HUES64 (cell line): Measurements from ENCODE around the gene BMP8A.
"Not testable (repeated sequence)": the region's sequence is repeated elsewhere in the genome, so short reads cannot be mapped to it uniquely, and the experiment has no call there.

Source experiments
- H3K27ac ChIP-seq: 2 replicates; pipeline ENCODE4 v1.7.0; 2013; ENCODE audit warnings: low read depth, low read length, inconsistent platforms
- H3K27me3 ChIP-seq: 2 replicates; pipeline ENCODE4 v1.6.1; 2013; ENCODE audit warnings: mild to moderate bottlenecking, low read length; ENCODE audit not compliant: insufficient read depth
- H3K36me3 ChIP-seq: 2 replicates; pipeline ENCODE4 v1.6.1; 2013; ENCODE audit warnings: mild to moderate bottlenecking, low read length; ENCODE audit not compliant: insufficient read depth
- H3K4me1 ChIP-seq: 2 replicates; pipeline ENCODE4 v1.6.1; 2013; ENCODE audit warnings: mild to moderate bottlenecking, low read length, moderate library complexity; ENCODE audit not compliant: insufficient read depth
- H3K4me3 ChIP-seq: 2 replicates; pipeline ENCODE4 v1.5.1; 2013; ENCODE audit warnings: mild to moderate bottlenecking, low read length, moderate library complexity
- H3K9ac ChIP-seq: 2 replicates; pipeline ENCODE4 v1.6.1; 2013; ENCODE audit warnings: mild to moderate bottlenecking, low read depth, low read length
- H3K9me3 ChIP-seq: 2 replicates; pipeline ENCODE4 v1.6.1; 2013; ENCODE audit warnings: low read depth, low read length; ENCODE audit not compliant: insufficient read depth
- WGBS: fragments of 150-250, 120-280 bp; methylation state at CpG from one replicate; pipeline ENCODE4 v1.1.7; 2013; ENCODE audit warnings: missing lambda C conversion rate; 5-methylcytosine and 5-hydroxymethylcytosine counted together

Gene BMP8A

GRCh38 chr1:39496520-39496919 is 5.1 kb downstream of the BMP8A start:
- not testable (repeated sequence) for H3K9me3 ChIP-seq, H3K36me3 ChIP-seq, H3K27ac ChIP-seq, H3K9ac ChIP-seq, H3K4me3 ChIP-seq, H3K4me1 ChIP-seq
- 83% methylated on average over 5 of the region's 5 CpGs for WGBS
- H3K27me3 ChIP-seq: peaks cover 38% of the 10 kb centered on the region

- 58% methylated on average over 3 of the region's 5 CpGs for WGBS
- Histone ChIP-seq H3K9me3 (no peaks in the 10 kb centered on the region), H3K4me3 (no peak overlapping the region), H3K27ac (no peak overlapping the region), H3K27me3 (peaks cover 28% of the 10 kb centered on the region), H3K36me3 (no peaks in the 10 kb centered on the region), H3K9ac (no peak overlapping the region), H3K4me1 (peaks cover 4% of the 10 kb centered on the region; the same call in 1 of the 2 replicates)
Measured at GRCh38 chr1:39497585-39497984, 6.1 kb downstream of the BMP8A start.

GRCh38 chr1:39498096-39498710 is 6.8 kb downstream of the BMP8A start:
- H3K4me1 ChIP-seq, H3K27ac ChIP-seq, H3K36me3 ChIP-seq, H3K4me3 ChIP-seq, H3K9ac ChIP-seq, H3K9me3 ChIP-seq: not testable (repeated sequence)
- 89% methylated on average over 7 of the region's 9 CpGs for WGBS
- peaks cover 21% of the 10 kb centered on the region for H3K27me3 ChIP-seq

- H3K4me3 ChIP-seq, H3K4me1 ChIP-seq, H3K9me3 ChIP-seq, H3K36me3 ChIP-seq, H3K9ac ChIP-seq, H3K27ac ChIP-seq: not testable (repeated sequence)
- 97% methylated on average over 9 of the region's 15 CpGs for WGBS
- H3K27me3 ChIP-seq: peaks cover 15% of the 10 kb centered on the region
Measured at GRCh38 chr1:39498821-39499220, 7.4 kb downstream of the BMP8A start.

GRCh38 chr1:39499668-39500067 is 8.2 kb downstream of the BMP8A start:
- no peak overlapping the region for H3K9ac ChIP-seq

GRCh38 chr1:39500862-39501389 is 9.5 kb downstream of the BMP8A start:
- WGBS: 84% methylated on average over 4 of the region's 4 CpGs
- H3K27ac ChIP-seq: no peak overlapping the region

More at GRCh38 chr1:39499668-39500067, 8.2 kb downstream of the BMP8A start:
- Histone ChIP-seq H3K4me1 (peaks cover 4% of the 10 kb centered on the region; the same call in 1 of the 2 replicates), H3K9me3 (no peaks in the 10 kb centered on the region), H3K36me3 (no peaks in the 10 kb centered on the region), H3K4me3 (no peak overlapping the region), H3K27me3 (peaks cover 7% of the 10 kb centered on the region), H3K27ac (no peak overlapping the region)
- WGBS: 92% methylated on average over 5 of the region's 5 CpGs

GRCh38 chr1:39501666-39502065 is 10.2 kb downstream of the BMP8A start:
- no peaks in the 10 kb centered on the region for H3K36me3 ChIP-seq
- H3K9me3 ChIP-seq: no peaks in the 10 kb centered on the region
- no peak overlapping the region for H3K27ac ChIP-seq
- peaks cover 4% of the 10 kb centered on the region; the same call in 1 of the 2 replicates for H3K4me1 ChIP-seq
- H3K9ac ChIP-seq: no peak overlapping the region
- H3K27me3 ChIP-seq: 0 out of 2 replicates have a peak, but pooled peaks cover 6% of the 10 kb centered on the region
- H3K4me3 ChIP-seq: no peak overlapping the region
- WGBS: 78% methylated on average over 5 of the region's 5 CpGs

More at GRCh38 chr1:39500862-39501389, 9.5 kb downstream of the BMP8A start:
- H3K9ac ChIP-seq: no peak overlapping the region
- H3K9me3 ChIP-seq: no peaks in the 10 kb centered on the region
- 0 out of 2 replicates have a peak, but pooled peaks cover 6% of the 10 kb centered on the region for H3K27me3 ChIP-seq
- H3K4me3 ChIP-seq: no peak overlapping the region
- peaks cover 4% of the 10 kb centered on the region; the same call in 1 of the 2 replicates for H3K4me1 ChIP-seq
- no peaks in the 10 kb centered on the region for H3K36me3 ChIP-seq

GRCh38 chr1:39504436-39504835 is 13.0 kb downstream of the BMP8A start:
- H3K9ac ChIP-seq, H3K4me1 ChIP-seq, H3K27me3 ChIP-seq, H3K9me3 ChIP-seq, H3K36me3 ChIP-seq, H3K27ac ChIP-seq, H3K4me3 ChIP-seq: not testable (repeated sequence)
- 92% methylated on average over 8 of the region's 9 CpGs for WGBS

- Histone ChIP-seq H3K4me1 (no peaks in the 10 kb centered on the region), H3K4me3 (no peak overlapping the region), H3K27ac (no peak overlapping the region)
Measured at GRCh38 chr1:39505289-39505688, 13.9 kb downstream of the BMP8A start.

GRCh38 chr1:39507230-39507928 is 15.9 kb downstream of the BMP8A start:
- no peaks in the 10 kb centered on the region for H3K4me1 ChIP-seq
- no peak overlapping the region for H3K9ac ChIP-seq
- H3K27ac ChIP-seq: no peak overlapping the region
- H3K4me3 ChIP-seq: no peak overlapping the region
- WGBS: 73% methylated on average over 14 of the region's 14 CpGs
- no peaks in the 10 kb centered on the region for H3K27me3 ChIP-seq
- H3K9me3 ChIP-seq: no peaks in the 10 kb centered on the region
- H3K36me3 ChIP-seq: no peaks in the 10 kb centered on the region

More at GRCh38 chr1:39505289-39505688, 13.9 kb downstream of the BMP8A start:
- H3K36me3 ChIP-seq: no peaks in the 10 kb centered on the region
- H3K9me3 ChIP-seq: no peaks in the 10 kb centered on the region
- H3K9ac ChIP-seq: no peak overlapping the region
- H3K27me3 ChIP-seq: no peaks in the 10 kb centered on the region

- Histone ChIP-seq H3K36me3 (no peaks in the 10 kb centered on the region), H3K9me3 (no peaks in the 10 kb centered on the region), H3K9ac (no peak overlapping the region), H3K27me3 (no peaks in the 10 kb centered on the region), H3K27ac (no peak overlapping the region), H3K4me1 (no peaks in the 10 kb centered on the region), H3K4me3 (no peak overlapping the region)
- WGBS: 91% methylated on average over 6 of the region's 6 CpGs
Measured at GRCh38 chr1:39508266-39508665, 16.8 kb downstream of the BMP8A start.
